Naive thymus-derived CD4-positive, alpha-beta T cell (primary cell): ENCODE results near the gene EXOC3. TPM values are rescaled to one million over a fixed set of nuclear protein-coding genes. Genes with fewer than 3 reads are reported as not detected.
A peak's percentile ranks its signal among the peaks of the same experiment; 100 is the strongest.

Experiments used
- ATAC-seq: fragments of 150-1000 bp; cut with Tn5 transposase; 2 replicates; pipeline ENCODE4 v1.10.0; 2021; ENCODE audit warnings: mild to moderate bottlenecking, moderate library complexity
- CTCF ChIA-PET: fragments of 350-600 bp; sonication (Branson Sonifier 250); formaldehyde crosslinking; loops from one replicate; lab custom pipeline; 2021; ENCODE audit warnings: antibody characterized with exemption; lab: Charles Lee
- POLR2A ChIA-PET: fragments of 350-600 bp; sonication (Branson Sonifier 250); formaldehyde crosslinking; loops from one replicate; lab custom pipeline; 2021; ENCODE audit warnings: antibody characterized with exemption, inconsistent platforms; lab: Charles Lee
- DNase-seq, 9 donors: peaks; one replicate each; pipeline versions ENCODE4 v3.0.0 to v3.0.0-alpha.2; 2020 to 2022; ENCODE audit warnings: mixed read lengths in 1 of 9
- H3K27ac ChIP-seq: one replicate; pipeline ENCODE4 v1.7.0; 2013; ENCODE audit warnings: mild to moderate bottlenecking, low read depth, low read length, moderate library complexity
- H3K27me3 ChIP-seq, 2 donors: one replicate each; pipeline ENCODE4 v1.7.0; 2013; ENCODE audit warnings: low read length in 2 of 2, mild to moderate bottlenecking in 2 of 2, moderate library complexity in 2 of 2; ENCODE audit not compliant: control insufficient read depth in 2 of 2, insufficient read depth in 2 of 2
- H3K36me3 ChIP-seq, 3 experiments: 1 replicate in 2 of 3; 2 replicates in 1 of 3; pipeline ENCODE4 v1.7.0; 2013; ENCODE audit warnings: low read length in 3 of 3, mild to moderate bottlenecking in 3 of 3, moderate library complexity in 1 of 3; ENCODE audit not compliant: insufficient read depth in 3 of 3, control insufficient read depth in 2 of 3
- H3K4me1 ChIP-seq, 2 donors: one replicate each; pipeline ENCODE4 v1.7.0; 2013; ENCODE audit warnings: low read length in 2 of 2, mild to moderate bottlenecking in 2 of 2, moderate library complexity in 1 of 2; ENCODE audit not compliant: control insufficient read depth in 2 of 2, insufficient read depth in 2 of 2
- H3K4me3 ChIP-seq: 2 replicates; pipeline ENCODE4 v1.7.0; 2013; ENCODE audit warnings: mild to moderate bottlenecking, low read length
- H3K9me3 ChIP-seq, 3 experiments: 1 replicate in 2 of 3; 2 replicates in 1 of 3; pipeline ENCODE4 v1.7.0; 2013; ENCODE audit warnings: low read length in 3 of 3; ENCODE audit not compliant: control insufficient read depth in 2 of 3
- H3K27ac Mint-ChIP-seq, 9 donors: one replicate each; pipeline ENCODE4 v1.8.0; 2020 to 2022; ENCODE audit warnings: mixed read lengths in 9 of 9, mild to moderate bottlenecking in 8 of 9, moderate library complexity in 5 of 9, inconsistent platforms in 2 of 9
- H3K27me3 Mint-ChIP-seq, 5 donors: one replicate each; pipeline ENCODE4 v1.8.0; 2021 to 2022; ENCODE audit warnings: mixed read lengths in 5 of 5, mild to moderate bottlenecking in 1 of 5
- H3K36me3 Mint-ChIP-seq, 5 donors: one replicate each; pipeline ENCODE4 v1.8.0; 2020 to 2022; ENCODE audit warnings: mixed read lengths in 5 of 5, mild to moderate bottlenecking in 3 of 5, inconsistent platforms in 1 of 5
- H3K4me1 Mint-ChIP-seq, 7 donors: one replicate each; pipeline ENCODE4 v1.8.0; 2020 to 2022; ENCODE audit warnings: mixed read lengths in 7 of 7, mild to moderate bottlenecking in 3 of 7, inconsistent platforms in 1 of 7
- H3K4me3 Mint-ChIP-seq, 10 donors: one replicate each; pipeline ENCODE4 v1.8.0; 2020 to 2022; ENCODE audit warnings: mild to moderate bottlenecking in 10 of 10, mixed read lengths in 10 of 10, moderate library complexity in 6 of 10, inconsistent platforms in 2 of 10
- H3K9me3 Mint-ChIP-seq, 11 donors: one replicate each; pipeline ENCODE4 v1.8.0; 2020 to 2022; ENCODE audit warnings: mixed read lengths in 11 of 11, mild to moderate bottlenecking in 4 of 11, inconsistent platforms in 1 of 11, moderate library complexity in 1 of 11
- intact Hi-C, 2 donors: fragments of 100-400 bp; cut with micrococcal nuclease; formaldehyde crosslinking; loops; one replicate each; pipeline ENCODE4 v1.15.1; 2023
- polyA plus RNA-seq, 2 donors: library from polyadenylated mRNA; unstranded; fragments of 300-500 nt; fragmentation: Illumina TruSeq; gene quantifications; one replicate each; pipeline ENCODE4 v1.2.3, GENCODE V29; 2021
- total RNA-seq, 6 experiments: library from RNA in 5 of 6; stranded (reverse) in 5 of 6; gene quantifications; 1 replicate in 5 of 6; 2 replicates in 1 of 6; pipeline ENCODE4 v1.2.3 and lab custom pipeline; 2021 to 2026

EXOC3 gene
- total and polyA plus RNA-seq, 7 experiments from 2014 or later: 44.3 to 105 (median 89.3) TPM

GRCh38 chr5:421287-421880, 21.6 kb upstream of the EXOC3 start:
- intact Hi-C loops: no loop called here
- H3K36me3 ChIP-seq: no peaks in the 10 kb centered on the region
- H3K27ac Mint-ChIP-seq: no peak overlapping the region
- DNase-seq (no peak), ATAC-seq (no peak)
- no peaks in the 10 kb centered on the region for H3K9me3 ChIP-seq
- no peaks in the 10 kb centered on the region for H3K27me3 ChIP-seq
- H3K4me3 Mint-ChIP-seq: no peak overlapping the region
- H3K36me3 Mint-ChIP-seq: peaks cover 0 to 6% (median 0%) of the 10 kb centered on the region in 5 donors
- no peak overlapping the region for H3K27ac ChIP-seq
- H3K27me3 Mint-ChIP-seq: peaks cover 0 to 5% (median 0%) of the 10 kb centered on the region in 5 donors
- H3K4me1 ChIP-seq: no peaks in the 10 kb centered on the region
- no peaks in the 10 kb centered on the region for H3K9me3 Mint-ChIP-seq
- CTCF ChIA-PET: no interaction called here
- POLR2A ChIA-PET: no interaction called here
- H3K4me3 ChIP-seq: no peak overlapping the region
- H3K4me1 Mint-ChIP-seq: peaks cover 0 to 18% (median 2%) of the 10 kb centered on the region in 7 donors

GRCh38 chr5:421901-422300, 21.1 kb upstream of the EXOC3 start:
- H3K4me3 Mint-ChIP-seq: no peak overlapping the region
- DNase-seq (no peak), ATAC-seq (no peak)
- CTCF ChIA-PET: no interaction called here
- Histone ChIP-seq H3K9me3 (no peaks in the 10 kb centered on the region), H3K27ac (no peak overlapping the region), H3K4me1 (no peaks in the 10 kb centered on the region), H3K36me3 (no peaks in the 10 kb centered on the region), H3K27me3 (no peaks in the 10 kb centered on the region), H3K4me3 (no peak overlapping the region)
- intact Hi-C loops: no loop called here
- peaks cover 0 to 11% (median 0%) of the 10 kb centered on the region in 5 donors for H3K27me3 Mint-ChIP-seq
- H3K27ac Mint-ChIP-seq: peak overlapping the region in 1 of 9 donors; percentile 65
- POLR2A ChIA-PET: no interaction called here
- no peaks in the 10 kb centered on the region for H3K9me3 Mint-ChIP-seq
- H3K4me1 Mint-ChIP-seq: peaks cover 0 to 18% (median 2%) of the 10 kb centered on the region in 7 donors
- H3K36me3 Mint-ChIP-seq: peaks cover 0 to 8% (median 0%) of the 10 kb centered on the region in 5 donors

- no peak overlapping the region for H3K4me3 Mint-ChIP-seq
Measured at GRCh38 chr5:422323-423232, 20.4 kb upstream of the EXOC3 start.

GRCh38 chr5:423233-423565, 19.8 kb upstream of the EXOC3 start:
- no peak for ATAC-seq
- Mint-ChIP-seq H3K4me1 (peaks cover 0 to 18% (median 2%) of the 10 kb centered on the region in 7 donors), H3K27me3 (peaks cover 0 to 11% (median 0%) of the 10 kb centered on the region in 5 donors), H3K9me3 (no peaks in the 10 kb centered on the region), H3K4me3 (no peak overlapping the region), H3K36me3 (peaks cover 0 to 8% (median 0%) of the 10 kb centered on the region in 5 donors), H3K27ac (peak overlapping the region in 1 of 9 donors; percentile 58)
- intact Hi-C loops: no loop called here
- H3K9me3 ChIP-seq: no peaks in the 10 kb centered on the region
- ChIA-PET POLR2A (no interaction called here), CTCF (no interaction called here)
- no peak for DNase-seq
- no peak overlapping the region for H3K4me3 ChIP-seq
- no peaks in the 10 kb centered on the region for H3K36me3 ChIP-seq
- no peaks in the 10 kb centered on the region for H3K4me1 ChIP-seq
- no peak overlapping the region for H3K27ac ChIP-seq
- H3K27me3 ChIP-seq: no peaks in the 10 kb centered on the region

More at GRCh38 chr5:422323-423232, 20.4 kb upstream of the EXOC3 start:
- no peaks in the 10 kb centered on the region for H3K9me3 ChIP-seq
- POLR2A ChIA-PET: no interaction called here
- no peaks in the 10 kb centered on the region for H3K27me3 ChIP-seq
- no peak for DNase-seq
- H3K4me3 ChIP-seq: no peak overlapping the region
- Mint-ChIP-seq H3K9me3 (no peaks in the 10 kb centered on the region), H3K4me1 (peaks cover 0 to 18% (median 2%) of the 10 kb centered on the region in 7 donors), H3K36me3 (peaks cover 0 to 8% (median 0%) of the 10 kb centered on the region in 5 donors), H3K27ac (peak overlapping the region in 1 of 9 donors; percentile 58), H3K27me3 (peaks cover 0 to 11% (median 0%) of the 10 kb centered on the region in 5 donors)
- intact Hi-C loops: no loop called here
- ATAC-seq: no peak
- H3K27ac ChIP-seq: no peak overlapping the region
- no peaks in the 10 kb centered on the region for H3K4me1 ChIP-seq
- CTCF ChIA-PET: no interaction called here
- H3K36me3 ChIP-seq: no peaks in the 10 kb centered on the region

- DNase-seq: no peak
- no peak for ATAC-seq
- Histone ChIP-seq H3K9me3 (no peaks in the 10 kb centered on the region), H3K27me3 (no peaks in the 10 kb centered on the region), H3K36me3 (no peaks in the 10 kb centered on the region), H3K4me3 (no peak overlapping the region), H3K4me1 (no peaks in the 10 kb centered on the region), H3K27ac (no peak overlapping the region)
- H3K36me3 Mint-ChIP-seq: peaks cover 0 to 8% (median 0%) of the 10 kb centered on the region in 5 donors
- ChIA-PET POLR2A (no interaction called here), CTCF (no interaction called here)
- H3K4me1 Mint-ChIP-seq: peaks cover 0 to 18% (median 2%) of the 10 kb centered on the region in 7 donors
- no peaks in the 10 kb centered on the region for H3K9me3 Mint-ChIP-seq
- H3K4me3 Mint-ChIP-seq: no peak overlapping the region
- intact Hi-C loops: no loop called here
- H3K27ac Mint-ChIP-seq: no peak overlapping the region
- H3K27me3 Mint-ChIP-seq: peaks cover 0 to 11% (median 0%) of the 10 kb centered on the region in 5 donors
Measured at GRCh38 chr5:423626-424261, 19.2 kb upstream of the EXOC3 start.

- H3K4me1 Mint-ChIP-seq: peaks cover 0 to 18% (median 2%) of the 10 kb centered on the region in 7 donors
- no peak overlapping the region for H3K4me3 ChIP-seq
- H3K27me3 ChIP-seq: no peaks in the 10 kb centered on the region
- ChIA-PET POLR2A (no interaction called here), CTCF (interaction anchor here (2.2 kb wide), 1 partner anchor 236 kb away, joined by 11 read pairs; no protein-coding TSS in a partner anchor)
- no peak overlapping the region for H3K27ac ChIP-seq
- DNase-seq (no peak), ATAC-seq (no peak)
- peaks cover 0 to 8% (median 0%) of the 10 kb centered on the region in 5 donors for H3K36me3 Mint-ChIP-seq
- H3K9me3 Mint-ChIP-seq: no peaks in the 10 kb centered on the region
- peak overlapping the region in 1 of 9 donors; percentile 63 for H3K27ac Mint-ChIP-seq
- no peaks in the 10 kb centered on the region for H3K36me3 ChIP-seq
- no peaks in the 10 kb centered on the region for H3K9me3 ChIP-seq
- H3K27me3 Mint-ChIP-seq: peaks cover 0 to 11% (median 0%) of the 10 kb centered on the region in 5 donors
- no peak overlapping the region for H3K4me3 Mint-ChIP-seq
- intact Hi-C loops: loop anchor here in 1 of 2 donors (1.0 kb wide), 1 partner anchor 236 kb away; no protein-coding TSS in a partner anchor
- H3K4me1 ChIP-seq: no peaks in the 10 kb centered on the region
Measured at GRCh38 chr5:424301-425110, 18.5 kb upstream of the EXOC3 start.
